GM12878 (cell line): Measurements from ENCODE around the gene AFG1L. TPM values are rescaled to one million over a fixed set of nuclear protein-coding genes. Genes with fewer than 3 reads are reported as not detected.

ENCODE experiments used
- ATAC-seq: fragments of 200-7000 bp; cut with Tn5 transposase; 3 replicates; pipeline ENCODE4 v1.9.1; 2020; ENCODE audit warnings: mild to moderate bottlenecking, moderate library complexity
- BruUV-seq: library from RNA; stranded (reverse); fragments of 400-500 nt; replicated peaks from 2 replicates; lab custom pipeline; 2021; lab: Mats Ljungman, UMichigan
- CTCF ChIA-PET: fragments of 300-600 bp; sonication (Branson Sonifier 250); formaldehyde crosslinking; extraction: SDS; loops from one replicate; lab custom pipeline; 2021; ENCODE audit warnings: inconsistent platforms; lab: Yijun Ruan, JAX
- POLR2A ChIA-PET: fragments of 350-600 bp; formaldehyde crosslinking; extraction: SDS; loops from one replicate; lab custom pipeline; 2021; ENCODE audit warnings: inconsistent platforms; lab: Charles Lee
- RAD21 ChIA-PET: fragments of 300-600 bp; sonication (Branson Sonifier 250); formaldehyde crosslinking; loops from one replicate; lab custom pipeline; 2023; ENCODE audit warnings: antibody characterized with exemption; ENCODE audit not compliant: unreplicated experiment; lab: Charles Lee
- SMC1A ChIA-PET: fragments of 300-600 bp; sonication (Branson Sonifier 250); formaldehyde crosslinking; loops from one replicate; lab custom pipeline; 2023; ENCODE audit not compliant: unreplicated experiment, uncharacterized antibody; lab: Charles Lee
- DNase-seq: peaks from one replicate; pipeline ENCODE4 v3.0.0-alpha.2; 2011; ENCODE audit warnings: low read depth, low spot score
- FAIRE-seq: peaks from 3 replicates; lab custom pipeline; 2011; peaks lifted over from hg19 to GRCh38; lab: Jason Lieb, UNC
- H2AFZ ChIP-seq: 2 replicates; pipeline ENCODE4 v1.6.0; 2011; ENCODE audit warnings: low read depth, low read length, control low read depth; ENCODE audit not compliant: control insufficient read depth
- H3K27ac ChIP-seq: 2 replicates; pipeline ENCODE4 v1.5.1; 2011; ENCODE audit warnings: control low read depth; ENCODE audit not compliant: control insufficient read depth, insufficient read depth
- H3K27me3 ChIP-seq, 2 experiments: replicated peaks in 1 of 2; 2 replicates each; pipeline versions ENCODE4 v1.6.0 to v1.6.1; 2011; ENCODE audit warnings: low read length in 1 of 2; ENCODE audit not compliant: control insufficient read depth in 2 of 2, insufficient read depth in 2 of 2
- H3K36me3 ChIP-seq, 2 experiments: 2 replicates each; pipeline ENCODE4 v1.5.1; 2011; ENCODE audit warnings: low read length in 1 of 2; ENCODE audit not compliant: control insufficient read depth in 2 of 2, insufficient read depth in 2 of 2
- H3K4me1 ChIP-seq: 2 replicates; pipeline ENCODE4 v1.6.1; 2011; ENCODE audit warnings: mild to moderate bottlenecking, low read length, moderate library complexity, mixed read lengths; ENCODE audit not compliant: control insufficient read depth, insufficient read depth
- H3K4me2 ChIP-seq: 2 replicates; pipeline ENCODE4 v1.6.0; 2011; ENCODE audit warnings: control low read depth; ENCODE audit not compliant: control insufficient read depth, insufficient read depth
- H3K4me3 ChIP-seq: fragments of 200-600 bp; sonication (generic); 2 replicates; pipeline ENCODE4 v1.5.1; 2016
- H3K79me2 ChIP-seq: 2 replicates; pipeline ENCODE4 v1.6.0; 2011; ENCODE audit warnings: low read length; ENCODE audit not compliant: control insufficient read depth, insufficient read depth
- H3K9ac ChIP-seq: 2 replicates; pipeline ENCODE4 v1.8.0; 2011; ENCODE audit warnings: low read length, control low read depth, mixed read lengths; ENCODE audit not compliant: control insufficient read depth, insufficient read depth
- H3K9me3 ChIP-seq: replicated peaks from 3 replicates; pipeline ENCODE4 v1.5.1; 2011; ENCODE audit warnings: mild to moderate bottlenecking, low read length; ENCODE audit not compliant: control insufficient read depth, insufficient read depth
- H4K20me1 ChIP-seq: 2 replicates; pipeline ENCODE4 v1.6.0; 2011; ENCODE audit not compliant: control insufficient read depth, insufficient read depth
- BHLHE40 ChIP-seq, 2 experiments: fragments of 450-650 bp in 1 of 2; IDR thresholded peaks; 2 replicates each; pipeline ENCODE4 v1.6.1; 2011 to 2017; ENCODE audit warnings: low read depth in 2 of 2, borderline replicate concordance in 1 of 2, improper control_type of control experiment in 1 of 2, low read length in 1 of 2, mild to moderate bottlenecking in 1 of 2
- BRCA1 ChIP-seq: IDR thresholded peaks from 2 replicates; pipeline ENCODE4 v1.6.1; 2011; ENCODE audit warnings: low read depth, low read length, improper control_type of control experiment
- CHD1 ChIP-seq: IDR thresholded peaks from 2 replicates; pipeline ENCODE4 v1.6.1; 2012; ENCODE audit warnings: low read depth, low read length, improper control_type of control experiment
- ETV6 ChIP-seq, 2 experiments: fragments of 450-650 bp in 1 of 2; IDR thresholded peaks in 1 of 2; conservative IDR thresholded peaks in 1 of 2; 2 replicates each; pipeline ENCODE4 v1.6.1; 2014; ENCODE audit warnings: antibody characterized with exemption in 1 of 2, borderline replicate concordance in 1 of 2, low read depth in 1 of 2, mild to moderate bottlenecking in 1 of 2, moderate library complexity in 1 of 2
- GABPA ChIP-seq: IDR thresholded peaks from 2 replicates; pipeline ENCODE4 v1.6.1; 2014; ENCODE audit warnings: antibody characterized with exemption, low read depth, mild to moderate bottlenecking, inconsistent platforms
- NR2C2 ChIP-seq: IDR thresholded peaks from 2 replicates; pipeline ENCODE4 v1.6.1; 2011; ENCODE audit warnings: borderline replicate concordance, low read depth; ENCODE audit not compliant: control insufficient read depth, insufficient read length
- SMARCA5 ChIP-seq: fragments of 450-650 bp; IDR thresholded peaks from 2 replicates; pipeline ENCODE4 v1.6.1; 2017; ENCODE audit warnings: mild to moderate bottlenecking
- SREBF1 ChIP-seq: IDR thresholded peaks from 2 replicates; pipeline ENCODE4 v1.6.1; 2012; ENCODE audit warnings: mild to moderate bottlenecking, low read length
- STAT3 ChIP-seq: IDR thresholded peaks from 2 replicates; pipeline ENCODE4 v1.6.1; 2011; ENCODE audit warnings: low read depth, low read length, improper control_type of control experiment
- TCF3 ChIP-seq: IDR thresholded peaks from 2 replicates; pipeline ENCODE4 v1.6.1; 2012; ENCODE audit warnings: low read depth, mild to moderate bottlenecking, low read length, borderline replicate concordance; ENCODE audit not compliant: insufficient read depth
- WRNIP1 ChIP-seq: IDR thresholded peaks from 2 replicates; pipeline ENCODE4 v1.6.1; 2011; ENCODE audit warnings: low read depth, low read length, improper control_type of control experiment, borderline replicate concordance
- ZNF24 ChIP-seq: fragments of 450-650 bp; IDR thresholded peaks from 2 replicates; pipeline ENCODE4 v1.6.1; 2017; ENCODE audit warnings: antibody characterized with exemption, mild to moderate bottlenecking
- WGBS: methylation state at CpG from one replicate; pipeline ENCODE4 v1.1.6; 2016; ENCODE audit warnings: low lambda C conversion rate; ENCODE audit not compliant: insufficient replicate concordance, insufficient coverage; ENCODE audit errors: missing lambda C conversion rate; 5-methylcytosine and 5-hydroxymethylcytosine counted together
- in situ Hi-C: fragments of 300-500 bp; cut with MboI; formaldehyde crosslinking; loops from 9 replicates; pipeline ENCODE4 v1.14.3; 2018; ENCODE audit warnings: mixed read lengths
- intact Hi-C: fragments of 100-400 bp; cut with micrococcal nuclease; formaldehyde crosslinking; loops from one replicate; pipeline ENCODE4 v1.14.2; 2022; ENCODE audit not compliant: unreplicated experiment
- polyA plus RNA-seq, 11 experiments: library from polyadenylated mRNA; depleted of rRNA in 4 of 11; unstranded in 6 of 11; stranded (reverse) in 5 of 11; fragments of >200 nt; fragmentation: Nextera tagmentation in 4 of 11; fragmentation: Illumina TruSeq in 1 of 11; extraction: Ambion mirVana in 4 of 11; extraction: Trizol in 1 of 11; gene quantifications; 1 replicate in 1 of 11; 2 replicates in 10 of 11; pipeline versions ENCODE4 v1.2.1 to v1.2.3, GENCODE V29; 2011 to 2016; ENCODE audit warnings: inconsistent platforms in 2 of 11, missing spikeins in 2 of 11, low read depth in 1 of 11
- total RNA-seq, 4 experiments: library from RNA; depleted of rRNA in 3 of 4; stranded (reverse); fragments of >200 nt in 3 of 4; fragmentation: Illumina TruSeq in 1 of 4; extraction: Trizol in 1 of 4; gene quantifications; 2 replicates each; pipeline versions ENCODE4 v1.2.1 to v1.2.3, GENCODE V29; 2013 to 2021
- TF ChIP-seq, protein P1 (sequence below): IDR thresholded peaks from 2 replicates; pipeline ENCODE4 v1.6.1; 2012; ENCODE audit warnings: low read depth, low read length, improper control_type of control experiment
- TF ChIP-seq, protein P2 (sequence below): IDR thresholded peaks from 2 replicates; pipeline ENCODE4 v1.6.1; 2012; ENCODE audit warnings: low read depth, low read length, improper control_type of control experiment
- TF ChIP-seq, protein P3 (sequence below): fragments of 450-650 bp; IDR thresholded peaks from 2 replicates; pipeline ENCODE4 v1.6.1; 2017; ENCODE audit warnings: mild to moderate bottlenecking, low read depth, inconsistent platforms; ENCODE audit not compliant: poor library complexity, severe bottlenecking

Gene AFG1L
- total and polyA plus RNA-seq, 10 of the 15 experiments (the other 5 are each of a cell fraction or from before 2014, with no cell fraction given): 2.3 to 9.0 (median 4.3) TPM

DNA sequence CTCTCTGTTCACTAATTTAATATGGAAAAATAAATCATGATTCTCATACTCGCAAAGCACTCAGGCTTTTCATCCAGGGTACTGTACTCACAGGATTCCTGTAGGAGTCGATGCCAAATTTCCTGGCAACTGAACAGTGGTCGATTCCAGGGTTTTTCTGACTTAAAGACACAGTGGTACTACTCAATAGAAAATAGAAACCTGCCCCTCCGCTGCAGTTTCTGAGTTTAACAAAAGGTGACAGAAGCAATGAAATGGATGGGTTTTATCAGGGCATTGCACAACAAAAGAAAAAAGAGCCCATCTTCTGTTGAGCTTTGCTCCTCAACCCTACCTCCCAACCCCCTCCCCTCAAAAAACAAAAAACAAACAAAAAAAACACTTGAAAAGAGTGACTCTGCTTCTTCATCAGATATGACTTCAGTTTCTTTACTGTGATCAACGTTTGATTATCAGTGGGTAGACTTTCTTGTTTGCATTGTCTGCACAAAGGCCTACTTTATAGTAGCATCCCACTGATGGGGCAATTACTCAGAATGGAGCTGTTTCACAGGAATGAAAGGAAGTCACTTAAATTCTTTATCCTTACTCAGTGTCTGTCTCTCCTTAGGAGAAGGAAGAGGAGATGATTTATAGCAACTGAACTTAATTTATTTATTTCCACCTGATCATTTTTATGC, 169.7 kb downstream of the AFG1L start:
- no peak for TF ChIP-seq CHD1
- TF ChIP-seq, protein P1, sequence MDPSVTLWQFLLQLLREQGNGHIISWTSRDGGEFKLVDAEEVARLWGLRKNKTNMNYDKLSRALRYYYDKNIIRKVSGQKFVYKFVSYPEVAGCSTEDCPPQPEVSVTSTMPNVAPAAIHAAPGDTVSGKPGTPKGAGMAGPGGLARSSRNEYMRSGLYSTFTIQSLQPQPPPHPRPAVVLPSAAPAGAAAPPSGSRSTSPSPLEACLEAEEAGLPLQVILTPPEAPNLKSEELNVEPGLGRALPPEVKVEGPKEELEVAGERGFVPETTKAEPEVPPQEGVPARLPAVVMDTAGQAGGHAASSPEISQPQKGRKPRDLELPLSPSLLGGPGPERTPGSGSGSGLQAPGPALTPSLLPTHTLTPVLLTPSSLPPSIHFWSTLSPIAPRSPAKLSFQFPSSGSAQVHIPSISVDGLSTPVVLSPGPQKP: no peak
- TF ChIP-seq STAT3: no peak
- TF ChIP-seq, protein P2, sequence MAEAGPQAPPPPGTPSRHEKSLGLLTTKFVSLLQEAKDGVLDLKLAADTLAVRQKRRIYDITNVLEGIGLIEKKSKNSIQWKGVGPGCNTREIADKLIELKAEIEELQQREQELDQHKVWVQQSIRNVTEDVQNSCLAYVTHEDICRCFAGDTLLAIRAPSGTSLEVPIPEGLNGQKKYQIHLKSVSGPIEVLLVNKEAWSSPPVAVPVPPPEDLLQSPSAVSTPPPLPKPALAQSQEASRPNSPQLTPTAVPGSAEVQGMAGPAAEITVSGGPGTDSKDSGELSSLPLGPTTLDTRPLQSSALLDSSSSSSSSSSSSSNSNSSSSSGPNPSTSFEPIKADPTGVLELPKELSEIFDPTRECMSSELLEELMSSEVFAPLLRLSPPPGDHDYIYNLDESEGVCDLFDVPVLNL: no peak
- no peak for TF ChIP-seq NR2C2
- no peak for TF ChIP-seq TCF3
- TF ChIP-seq SMARCA5: no peak
- no peak for TF ChIP-seq BRCA1
- TF ChIP-seq, protein P3, sequence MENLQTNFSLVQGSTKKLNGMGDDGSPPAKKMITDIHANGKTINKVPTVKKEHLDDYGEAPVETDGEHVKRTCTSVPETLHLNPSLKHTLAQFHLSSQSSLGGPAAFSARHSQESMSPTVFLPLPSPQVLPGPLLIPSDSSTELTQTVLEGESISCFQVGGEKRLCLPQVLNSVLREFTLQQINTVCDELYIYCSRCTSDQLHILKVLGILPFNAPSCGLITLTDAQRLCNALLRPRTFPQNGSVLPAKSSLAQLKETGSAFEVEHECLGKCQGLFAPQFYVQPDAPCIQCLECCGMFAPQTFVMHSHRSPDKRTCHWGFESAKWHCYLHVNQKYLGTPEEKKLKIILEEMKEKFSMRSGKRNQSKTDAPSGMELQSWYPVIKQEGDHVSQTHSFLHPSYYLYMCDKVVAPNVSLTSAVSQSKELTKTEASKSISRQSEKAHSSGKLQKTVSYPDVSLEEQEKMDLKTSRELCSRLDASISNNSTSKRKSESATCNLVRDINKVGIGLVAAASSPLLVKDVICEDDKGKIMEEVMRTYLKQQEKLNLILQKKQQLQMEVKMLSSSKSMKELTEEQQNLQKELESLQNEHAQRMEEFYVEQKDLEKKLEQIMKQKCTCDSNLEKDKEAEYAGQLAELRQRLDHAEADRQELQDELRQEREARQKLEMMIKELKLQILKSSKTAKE: no peak
- TF ChIP-seq GABPA: no peak
- no peak for TF ChIP-seq BHLHE40 (IDR thresholded peaks at IDR 0.05; ENCODE audit: borderline replicate concordance in 1 of 2, low read depth in 2 of 2, low read length in 1 of 2)
- TF ChIP-seq ZNF24: no peak
- no peak for TF ChIP-seq WRNIP1
- no peak for TF ChIP-seq SREBF1
- no peak for TF ChIP-seq ETV6 (conservative IDR thresholded peaks at IDR 0.05 in 1 of 2, IDR thresholded peaks at IDR 0.05 in 1 of 2; ENCODE audit: borderline replicate concordance in 1 of 2, low read depth in 1 of 2)
- H3K4me3 ChIP-seq: no peak overlapping the region
- H3K4me2 ChIP-seq: no peak overlapping the region
- DNase-seq (no peak), FAIRE-seq (no peak), ATAC-seq (no peak)
- H3K4me1 ChIP-seq: no peaks in the 10 kb centered on the region
- no peak overlapping the region for H3K27ac ChIP-seq
- ChIA-PET RAD21 (no interaction called here), POLR2A (no interaction called here), SMC1A (no interaction called here), CTCF (no interaction called here)
- no peaks in the 10 kb centered on the region; the same call in 1 of the 2 replicates for H4K20me1 ChIP-seq
- H3K79me2 ChIP-seq: no peaks in the 10 kb centered on the region
- WGBS: 54% methylated on average over 5 of the region's 5 CpGs
- H3K36me3 ChIP-seq: no peaks in the 10 kb centered on the region
- H3K27me3 ChIP-seq: no peaks in the 10 kb centered on the region
- no peaks in the 10 kb centered on the region for H3K9me3 ChIP-seq
- no peak overlapping the region for H2AFZ ChIP-seq
- no TSS peak for BruUV-seq
- intact Hi-C loops: no loop called here
- H3K9ac ChIP-seq: no peak overlapping the region
- in situ Hi-C loops: no loop called here
